ENCODE measurements around the gene ZNF407.

Gene ZNF407

GRCh38 chr18:74577019-74577418 lies 20.7 kb upstream of the ZNF407 start:
- no peak for TF ChIP-seq CTCF (IDR thresholded peaks at IDR 0.05; ENCODE audit: low read depth, low read length)
- no peaks in the 10 kb centered on the region for H3K9me3 ChIP-seq
- no peaks in the 10 kb centered on the region for H3K36me3 ChIP-seq
- no peaks in the 10 kb centered on the region for H3K27me3 ChIP-seq
- H3K4me3 ChIP-seq (ENCODE audit: low read depth, low read length), result no peak overlapping the region
- no peak for DNase-seq
- H3K4me1 ChIP-seq, result no peaks in the 10 kb centered on the region

GRCh38 chr18:74579496-74580065 lies 18.1 kb upstream of the ZNF407 start:
- Histone ChIP-seq H3K36me3 (no peaks in the 10 kb centered on the region), H3K27me3 (no peaks in the 10 kb centered on the region), H3K4me3 (ENCODE audit: low read depth, low read length) (no peak overlapping the region), H3K4me1 (no peaks in the 10 kb centered on the region), H3K9me3 (no peaks in the 10 kb centered on the region)
- DNase-seq, result no peak
- TF ChIP-seq CTCF (IDR thresholded peaks at IDR 0.05; ENCODE audit: low read depth, low read length), result no peak

GRCh38 chr18:74582642-74583041 lies 15.0 kb upstream of the ZNF407 start:
- no peaks in the 10 kb centered on the region for H3K27me3 ChIP-seq
- H3K4me1 ChIP-seq, result no peaks in the 10 kb centered on the region
- no peak for DNase-seq
- no peak overlapping the region for H3K4me3 ChIP-seq (ENCODE audit: low read depth, low read length)
- no peaks in the 10 kb centered on the region for H3K36me3 ChIP-seq
- H3K9me3 ChIP-seq, result no peaks in the 10 kb centered on the region
- TF ChIP-seq CTCF (IDR thresholded peaks at IDR 0.05; ENCODE audit: low read depth, low read length), result no peak

GRCh38 chr18:74587441-74587840 lies 10.2 kb upstream of the ZNF407 start:
- no peaks in the 10 kb centered on the region for H3K27me3 ChIP-seq
- H3K4me1 ChIP-seq, result no peaks in the 10 kb centered on the region
- DNase-seq, result no peak
- no peak for TF ChIP-seq CTCF (IDR thresholded peaks at IDR 0.05; ENCODE audit: low read depth, low read length)
- no peaks in the 10 kb centered on the region for H3K36me3 ChIP-seq
- no peak overlapping the region for H3K4me3 ChIP-seq (ENCODE audit: low read depth, low read length)
- no peaks in the 10 kb centered on the region for H3K9me3 ChIP-seq

- no peaks in the 10 kb centered on the region for H3K4me1 ChIP-seq
- no peak for DNase-seq
- TF ChIP-seq CTCF (IDR thresholded peaks at IDR 0.05; ENCODE audit: low read depth, low read length), result no peak
- no peaks in the 10 kb centered on the region for H3K36me3 ChIP-seq
- no peaks in the 10 kb centered on the region for H3K27me3 ChIP-seq
- no peaks in the 10 kb centered on the region for H3K9me3 ChIP-seq
- H3K4me3 ChIP-seq (ENCODE audit: low read depth, low read length), result no peak overlapping the region
Observed at GRCh38 chr18:74589021-74589420, 8.6 kb upstream of the ZNF407 start.

- DNase-seq, result no peak
- Histone ChIP-seq H3K36me3 (no peaks in the 10 kb centered on the region), H3K4me1 (no peaks in the 10 kb centered on the region), H3K4me3 (ENCODE audit: low read depth, low read length) (no peak overlapping the region), H3K9me3 (no peaks in the 10 kb centered on the region), H3K27me3 (no peaks in the 10 kb centered on the region)
- no peak for TF ChIP-seq CTCF (IDR thresholded peaks at IDR 0.05; ENCODE audit: low read depth, low read length)
Observed at GRCh38 chr18:74589811-74590210, 7.9 kb upstream of the ZNF407 start.

All from BE2C (cell line).